GM23338 (cell line): ENCODE results near the gene SH3RF3. TPM values are rescaled to one million over a fixed set of nuclear protein-coding genes. Genes with fewer than 3 reads are reported as not detected.

Experiments used
- ATAC-seq: fragments of 200-7000 bp; cut with Tn5 transposase; 3 replicates; pipeline ENCODE4 v1.9.1; 2020
- DNase-seq: peaks from one replicate; pipeline ENCODE4 v3.0.0-alpha.2; 2015; ENCODE audit warnings: low spot score
- H2AFZ ChIP-seq: fragments of 200-600 bp; sonication (generic); 2 replicates; pipeline ENCODE4 v1.8.0; 2016; ENCODE audit warnings: antibody characterized with exemption, mild to moderate bottlenecking, moderate library complexity
- H3F3A ChIP-seq: fragments of 200-600 bp; sonication (generic); replicated peaks from 2 replicates; pipeline ENCODE4 v1.8.0; 2017; ENCODE audit warnings: antibody characterized with exemption, mixed run types, low read depth
- H3K27ac ChIP-seq: fragments of 200-600 bp; sonication (generic); 2 replicates; pipeline ENCODE4 v1.6.1; 2016; ENCODE audit warnings: low read depth
- H3K27me3 ChIP-seq: fragments of 200-600 bp; sonication (generic); 2 replicates; pipeline ENCODE4 v1.8.0; 2016; ENCODE audit warnings: mild to moderate bottlenecking, mixed run types, moderate library complexity; ENCODE audit not compliant: insufficient read depth
- H3K36me3 ChIP-seq: fragments of 200-600 bp; sonication (generic); 2 replicates; pipeline ENCODE4 v1.8.0; 2016; ENCODE audit warnings: mild to moderate bottlenecking; ENCODE audit not compliant: insufficient read depth
- H3K4me1 ChIP-seq: fragments of 200-600 bp; sonication (generic); 2 replicates; pipeline ENCODE4 v1.8.0; 2016; ENCODE audit warnings: mild to moderate bottlenecking, moderate library complexity; ENCODE audit not compliant: insufficient read depth
- H3K4me2 ChIP-seq: fragments of 200-600 bp; sonication (generic); 2 replicates; pipeline ENCODE4 v1.7.1; 2017; ENCODE audit warnings: mixed run types
- H3K4me3 ChIP-seq: fragments of 200-600 bp; sonication (generic); 2 replicates; pipeline ENCODE4 v1.6.1; 2016; ENCODE audit warnings: mixed run types
- H3K79me2 ChIP-seq: fragments of 200-600 bp; sonication (generic); replicated peaks from 2 replicates; pipeline ENCODE4 v1.8.0; 2017; ENCODE audit warnings: mild to moderate bottlenecking; ENCODE audit not compliant: insufficient read depth
- H3K9me2 ChIP-seq: fragments of 200-600 bp; sonication (generic); 2 replicates; pipeline ENCODE4 v1.8.0; 2017; ENCODE audit not compliant: insufficient read depth
- H4K20me1 ChIP-seq: fragments of 200-600 bp; sonication (generic); replicated peaks from 2 replicates; pipeline ENCODE4 v1.8.0; 2017; ENCODE audit warnings: mild to moderate bottlenecking; ENCODE audit not compliant: insufficient read depth
- H3K27ac Mint-ChIP-seq: 2 replicates; pipeline ENCODE4 v1.8.0; 2020; ENCODE audit warnings: inconsistent platforms, mild to moderate bottlenecking, moderate library complexity, mixed read lengths
- H3K27me3 Mint-ChIP-seq: 3 replicates; pipeline ENCODE4 v1.8.0; 2022; ENCODE audit warnings: low read depth, mild to moderate bottlenecking, moderate library complexity, mixed read lengths, inconsistent platforms; ENCODE audit not compliant: insufficient read depth, poor library complexity
- H3K36me3 Mint-ChIP-seq: 3 replicates; pipeline ENCODE4 v1.8.0; 2021; ENCODE audit warnings: low read depth, mild to moderate bottlenecking, inconsistent platforms, moderate library complexity, mixed read lengths
- H3K4me1 Mint-ChIP-seq: 3 replicates; pipeline ENCODE4 v1.8.0; 2020; ENCODE audit warnings: mild to moderate bottlenecking, inconsistent platforms, mixed read lengths
- H3K4me3 Mint-ChIP-seq: 3 replicates; pipeline ENCODE4 v1.8.0; 2021; ENCODE audit warnings: moderate library complexity, mild to moderate bottlenecking, inconsistent platforms, mixed read lengths
- H3K9me3 Mint-ChIP-seq: 3 replicates; pipeline ENCODE4 v1.8.0; 2020; ENCODE audit warnings: moderate library complexity, mild to moderate bottlenecking, inconsistent platforms, mixed read lengths
- EZH2 ChIP-seq: fragments of 200-600 bp; sonication (generic); IDR thresholded peaks from one replicate; pipeline ENCODE4 v1.8.0; 2017; ENCODE audit warnings: antibody characterized with exemption, mild to moderate bottlenecking, low read depth; ENCODE audit not compliant: unreplicated experiment
- EZH2phosphoT487 ChIP-seq: fragments of 200-600 bp; sonication (generic); IDR thresholded peaks from one replicate; pipeline ENCODE4 v1.8.1; 2018; ENCODE audit warnings: antibody characterized with exemption; ENCODE audit not compliant: unreplicated experiment
- NANOG ChIP-seq: IDR thresholded peaks from 2 replicates; pipeline ENCODE4 v1.6.1; 2016; ENCODE audit warnings: antibody characterized with exemption, borderline replicate concordance
- POLR2AphosphoS5 ChIP-seq: IDR thresholded peaks from 2 replicates; pipeline ENCODE4 v1.6.1; 2016; ENCODE audit warnings: antibody characterized with exemption, low read depth
- REST ChIP-seq: IDR thresholded peaks from one replicate; pipeline ENCODE4 v1.6.1; 2018; ENCODE audit warnings: antibody characterized with exemption; ENCODE audit not compliant: unreplicated experiment
- STAT1 ChIP-seq: IDR thresholded peaks from one replicate; pipeline ENCODE4 v1.6.1; 2016; ENCODE audit warnings: antibody characterized with exemption; ENCODE audit not compliant: unreplicated experiment
- ZNF331 ChIP-seq: fragments of 250-450 bp; sonication (Bioruptor Pico); IDR thresholded peaks from 2 replicates; pipeline ENCODE4 v1.5.0; 2020; ENCODE audit warnings: low read depth, mild to moderate bottlenecking, moderate library complexity
- polyA plus RNA-seq: library from polyadenylated mRNA; unstranded; fragments of >200 nt; fragmentation: Nextera tagmentation; extraction: Ambion mirVana; gene quantifications from 2 replicates; pipeline ENCODE4 v1.2.1, GENCODE V29; 2016
- total RNA-seq: library from RNA; depleted of rRNA; stranded (reverse); fragments of >200 nt; shearing (Covaris generic); gene quantifications from 2 replicates; pipeline ENCODE4 v1.2.3, GENCODE V29; 2014

The SH3RF3 gene
- total and polyA plus RNA-seq, 2 experiments from 2014 or later: 0.11 to 0.63 TPM

GRCh38 chr2:109434351-109434750 is 305.3 kb downstream of the SH3RF3 start:
- Histone ChIP-seq H3K36me3 (no peaks in the 10 kb centered on the region), H3K9me2 (no peaks in the 10 kb centered on the region), H3F3A (no peaks in the 10 kb centered on the region), H3K4me2 (no peak overlapping the region), H2AFZ (no peak overlapping the region), H3K27ac (no peak overlapping the region), H4K20me1 (no peaks in the 10 kb centered on the region), H3K4me3 (no peak overlapping the region), H3K27me3 (no peaks in the 10 kb centered on the region), H3K79me2 (no peaks in the 10 kb centered on the region), H3K4me1 (no peaks in the 10 kb centered on the region)
- Mint-ChIP-seq H3K9me3 (no peaks in the 10 kb centered on the region), H3K27ac (no peak overlapping the region), H3K27me3 (peaks cover 11% of the 10 kb centered on the region), H3K4me3 (no peak overlapping the region), H3K4me1 (no peaks in the 10 kb centered on the region), H3K36me3 (no peaks in the 10 kb centered on the region)
- TF ChIP-seq POLR2AphosphoS5: no peak
- no peak for TF ChIP-seq EZH2phosphoT487
- no peak for ATAC-seq
- DNase-seq: no peak

- ATAC-seq: no peak
- Mint-ChIP-seq H3K9me3 (no peaks in the 10 kb centered on the region), H3K4me1 (0 out of 3 replicates have a peak, but pooled peaks cover 4% of the 10 kb centered on the region), H3K4me3 (no peak overlapping the region), H3K27ac (no peak overlapping the region), H3K36me3 (no peaks in the 10 kb centered on the region), H3K27me3 (peaks cover 13% of the 10 kb centered on the region)
- no peaks in the 10 kb centered on the region for H3F3A ChIP-seq
- no peak overlapping the region for H2AFZ ChIP-seq
- no peak overlapping the region for H3K4me3 ChIP-seq
- H3K4me1 ChIP-seq: no peaks in the 10 kb centered on the region
- TF ChIP-seq NANOG (no peak), REST (no peak), EZH2 (no peak)
- no peaks in the 10 kb centered on the region for H3K9me2 ChIP-seq
- no peaks in the 10 kb centered on the region for H3K36me3 ChIP-seq
- H4K20me1 ChIP-seq: no peaks in the 10 kb centered on the region
- H3K27me3 ChIP-seq: no peaks in the 10 kb centered on the region
- DNase-seq: no peak
- H3K4me2 ChIP-seq: no peak overlapping the region
- no peaks in the 10 kb centered on the region for H3K79me2 ChIP-seq
- no peak overlapping the region for H3K27ac ChIP-seq
Measured at GRCh38 chr2:109435066-109435690, 306.2 kb downstream of the SH3RF3 start.

GRCh38 chr2:109435901-109436598 is 307.0 kb downstream of the SH3RF3 start:
- Histone ChIP-seq H2AFZ (no peak overlapping the region), H4K20me1 (no peaks in the 10 kb centered on the region), H3K4me3 (no peak overlapping the region), H3K36me3 (no peaks in the 10 kb centered on the region), H3K27ac (no peak overlapping the region), H3K9me2 (no peaks in the 10 kb centered on the region), H3K79me2 (no peaks in the 10 kb centered on the region), H3F3A (no peaks in the 10 kb centered on the region), H3K4me1 (no peaks in the 10 kb centered on the region), H3K27me3 (no peaks in the 10 kb centered on the region), H3K4me2 (no peak overlapping the region)
- ATAC-seq (no peak), DNase-seq (no peak)
- Mint-ChIP-seq H3K9me3 (peaks cover 4% of the 10 kb centered on the region; the same call in 2 of the 3 replicates), H3K27ac (no peak overlapping the region), H3K27me3 (peaks cover 11% of the 10 kb centered on the region), H3K4me1 (peaks cover 4% of the 10 kb centered on the region; the same call in 1 of the 3 replicates), H3K4me3 (no peak overlapping the region), H3K36me3 (no peaks in the 10 kb centered on the region)
- TF ChIP-seq STAT1: no peak
- TF ChIP-seq ZNF331 (CRISPR knock-in tag): no peak
- no peak for TF ChIP-seq EZH2
